GM19395 (cell line): ENCODE results near the gene EHBP1.
"Not testable (repeated sequence)": the region's sequence is repeated elsewhere in the genome, so short reads cannot be mapped to it uniquely, and the experiment has no call there.

Experiments used
- ATAC-seq: cut with Tn5 transposase; IDR thresholded peaks from one replicate; pipeline ENCODE4 v1.9.1; 2021; ENCODE audit warnings: mild to moderate bottlenecking, moderate library complexity; ENCODE audit not compliant: unreplicated experiment

The EHBP1 gene

GRCh38 chr2:62704654-62705006, 883 bp upstream of the EHBP1 start:
- no peak for ATAC-seq

GRCh38 chr2:62705859-62706720, 577 bp downstream of the EHBP1 start:
- ATAC-seq, result peak; percentile 6

- ATAC-seq, result no peak
Observed at GRCh38 chr2:62706721-62707521, 1.4 kb downstream of the EHBP1 start.

GRCh38 chr2:62708751-62709150, 3.2 kb downstream of the EHBP1 start:
- ATAC-seq, result no peak

GRCh38 chr2:62711832-62712494, 6.5 kb downstream of the EHBP1 start:
- ATAC-seq, result no peak

- ATAC-seq, result not testable (repeated sequence)
Observed at GRCh38 chr2:62713196-62713595, 7.7 kb downstream of the EHBP1 start.

- ATAC-seq, result no peak
Observed at GRCh38 chr2:62713837-62714236, 8.3 kb downstream of the EHBP1 start.

GRCh38 chr2:62716768-62717167, 11.3 kb downstream of the EHBP1 start:
- ATAC-seq, result no peak

- ATAC-seq, result no peak
Observed at GRCh38 chr2:62717503-62718081, 12.1 kb downstream of the EHBP1 start.

GRCh38 chr2:62718225-62718822, 12.8 kb downstream of the EHBP1 start:
- ATAC-seq, result no peak

GRCh38 chr2:62719757-62720156, 14.2 kb downstream of the EHBP1 start:
- no peak for ATAC-seq

GRCh38 chr2:62722679-62723078, 17.2 kb downstream of the EHBP1 start:
- ATAC-seq, result no peak

- ATAC-seq, result no peak
Observed at GRCh38 chr2:62723253-62723652, 17.7 kb downstream of the EHBP1 start.

- no peak for ATAC-seq
Observed at GRCh38 chr2:62724106-62724505, 18.6 kb downstream of the EHBP1 start.

- ATAC-seq, result no peak
Observed at GRCh38 chr2:62724886-62725711, 19.6 kb downstream of the EHBP1 start.

GRCh38 chr2:62725712-62726055, 20.2 kb downstream of the EHBP1 start:
- ATAC-seq, result no peak

GRCh38 chr2:62727259-62727867, 21.9 kb downstream of the EHBP1 start:
- ATAC-seq, result no peak

GRCh38 chr2:62727876-62728566, 22.5 kb downstream of the EHBP1 start:
- ATAC-seq, result no peak

- no peak for ATAC-seq
Observed at GRCh38 chr2:62731275-62731674, 25.8 kb downstream of the EHBP1 start.
